Sigmoid colon (tissue), 7 donors: ENCODE data around the gene LILRA6. TPM values are rescaled to one million over a fixed set of nuclear protein-coding genes. Genes with fewer than 3 reads are reported as not detected.
A peak's percentile ranks its signal among the peaks of the same experiment; 100 is the strongest.

Experiments
- DNase-seq: peaks from one replicate; pipeline ENCODE4 v3.0.0-alpha.2; 2019
- H3K27ac ChIP-seq, 4 donors: fragments of 200-600 bp; sonication (generic); one replicate each; pipeline ENCODE4 v1.5.1; 2016 to 2019; ENCODE audit warnings: mild to moderate bottlenecking in 1 of 4
- H3K27me3 ChIP-seq, 3 donors: fragments of 200-600 bp; sonication (generic); one replicate each; pipeline ENCODE4 v1.5.1; 2019; ENCODE audit warnings: mild to moderate bottlenecking in 1 of 3
- H3K36me3 ChIP-seq, 4 donors: fragments of 200-600 bp; sonication (generic); one replicate each; pipeline ENCODE4 v1.5.1; 2016 to 2019
- H3K4me1 ChIP-seq, 4 donors: fragments of 200-600 bp; sonication (generic); one replicate each; pipeline ENCODE4 v1.5.1; 2017 to 2019
- H3K4me3 ChIP-seq, 4 donors: fragments of 200-600 bp; sonication (generic); one replicate each; pipeline ENCODE4 v1.5.1; 2017 to 2019; ENCODE audit warnings: mild to moderate bottlenecking in 2 of 4, moderate library complexity in 1 of 4
- H3K9me3 ChIP-seq, 4 donors: fragments of 200-600 bp in 3 of 4; sonication (generic) in 3 of 4; one replicate each; pipeline versions ENCODE4 v1.5.1 to v1.6.1; 2013 to 2019
- EP300 ChIP-seq, 4 donors: sonication (generic); formaldehyde crosslinking; IDR thresholded peaks; one replicate each; pipeline ENCODE4 v1.6.1; 2017; ENCODE audit warnings: antibody characterized with exemption in 4 of 4
- POLR2A ChIP-seq, 2 donors: fragments of 450-650 bp; IDR thresholded peaks; one replicate each; pipeline ENCODE4 v1.6.1; 2016; ENCODE audit warnings: antibody characterized with exemption in 2 of 2, mild to moderate bottlenecking in 2 of 2, moderate library complexity in 2 of 2
- POLR2AphosphoS5 ChIP-seq, 4 donors: sonication (generic); formaldehyde crosslinking; IDR thresholded peaks; one replicate each; pipeline ENCODE4 v1.6.1; 2017; ENCODE audit warnings: antibody characterized with exemption in 4 of 4
- WGBS, 2 donors: extraction: QIAGEN DNeasy Blood & Tissue Kit; methylation state at CpG; one replicate each; pipeline ENCODE4 v1.1.7; 2013; 5-methylcytosine and 5-hydroxymethylcytosine counted together
- intact Hi-C: fragments of 100-400 bp; cut with DNase I; formaldehyde crosslinking; loops from one replicate; pipeline ENCODE4 v1.15.1; 2023
- polyA plus RNA-seq, 3 donors: library from polyadenylated mRNA; stranded (reverse); fragments of 200-250 nt; gene quantifications; one replicate each; pipeline ENCODE4 v1.2.3, GENCODE V29; 2013
- total RNA-seq, 4 donors: library from RNA; depleted of rRNA; stranded (reverse); fragments of >200 nt; gene quantifications; one replicate each; pipeline ENCODE4 v1.1.0, GENCODE V29; 2016
- TF ChIP-seq, protein P1 (sequence below), 4 experiments: fragments of 450-650 bp in 3 of 4; fragments of 200-600 bp in 1 of 4; IDR thresholded peaks; one replicate each; pipeline ENCODE4 v1.5.1; 2016 to 2019; ENCODE audit warnings: antibody characterized with exemption in 4 of 4, mild to moderate bottlenecking in 3 of 4, moderate library complexity in 2 of 4
- donor health status: healthy with polysubstance abuse.
- donor health status: Bipolar disorder and iron deficiency.
- donor health status: healthy.

The LILRA6 gene
- total and polyA plus RNA-seq, 7 donors: 1.2 to 3.2 (median 2.2) TPM

DNA sequence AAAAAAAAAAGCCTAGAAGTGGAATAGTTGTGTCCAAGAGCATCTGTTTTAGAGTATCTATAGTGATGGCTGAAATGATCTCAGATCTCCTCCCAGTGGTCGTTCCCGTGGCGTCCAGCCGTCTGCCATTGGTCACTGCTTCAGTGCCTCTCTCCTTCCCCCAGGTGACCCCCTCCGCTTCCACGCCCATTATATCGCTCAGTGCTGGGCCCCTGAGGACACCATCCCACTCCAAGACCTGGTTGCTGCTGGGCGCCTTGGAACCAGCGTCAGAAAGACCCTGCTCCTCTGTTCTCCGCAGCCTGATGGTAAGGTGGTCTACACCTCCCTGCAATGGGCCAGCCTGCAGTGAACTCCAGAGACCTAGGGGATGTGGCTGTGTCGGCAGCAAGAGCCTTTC, 49.6 kb downstream of the LILRA6 start:
- no peaks in the 10 kb centered on the region for H3K9me3 ChIP-seq
- WGBS, 2 donors: 94 to 96% methylated on average over 11 of the region's 11 CpGs

DNA sequence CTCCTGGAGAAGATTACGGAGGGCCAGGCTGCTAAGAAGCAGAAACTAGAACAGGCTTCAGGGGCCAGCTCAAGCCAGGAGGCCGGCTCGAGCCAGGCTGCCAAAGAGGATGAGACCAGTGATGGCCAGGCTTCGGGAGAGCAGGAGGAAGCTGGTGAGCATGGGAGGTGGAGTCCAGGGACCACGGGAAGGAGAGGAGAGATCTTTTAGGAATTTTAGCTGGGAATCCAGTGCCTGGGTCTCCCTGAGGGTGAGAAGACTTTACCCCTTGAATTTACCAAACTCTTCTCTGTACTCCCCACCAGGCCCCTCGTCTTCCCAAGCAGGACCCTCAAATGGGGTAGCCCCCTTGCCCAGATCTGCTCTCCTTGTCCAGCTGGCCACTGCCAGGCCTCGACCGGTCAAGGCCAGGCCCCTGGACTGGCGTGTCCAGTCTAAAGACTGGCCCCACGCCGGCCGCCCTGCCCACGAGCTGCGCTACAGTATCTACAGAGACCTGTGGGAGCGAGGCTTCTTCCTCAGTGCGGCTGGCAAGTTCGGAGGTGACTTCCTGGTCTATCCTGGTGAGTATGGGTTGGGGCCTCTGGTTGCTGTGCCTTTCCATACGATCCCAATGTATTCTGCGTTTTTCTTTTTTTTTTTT, 50.7 kb downstream of the LILRA6 start:
- WGBS, 2 donors: 63 to 69% methylated on average over 19 of the region's 19 CpGs
- peaks cover 0 to 20% (median 4%) of the 10 kb centered on the region in 4 donors for H3K36me3 ChIP-seq
- TF ChIP-seq EP300 (IDR thresholded peaks at IDR 0.05): no peak
- TF ChIP-seq, protein P1, sequence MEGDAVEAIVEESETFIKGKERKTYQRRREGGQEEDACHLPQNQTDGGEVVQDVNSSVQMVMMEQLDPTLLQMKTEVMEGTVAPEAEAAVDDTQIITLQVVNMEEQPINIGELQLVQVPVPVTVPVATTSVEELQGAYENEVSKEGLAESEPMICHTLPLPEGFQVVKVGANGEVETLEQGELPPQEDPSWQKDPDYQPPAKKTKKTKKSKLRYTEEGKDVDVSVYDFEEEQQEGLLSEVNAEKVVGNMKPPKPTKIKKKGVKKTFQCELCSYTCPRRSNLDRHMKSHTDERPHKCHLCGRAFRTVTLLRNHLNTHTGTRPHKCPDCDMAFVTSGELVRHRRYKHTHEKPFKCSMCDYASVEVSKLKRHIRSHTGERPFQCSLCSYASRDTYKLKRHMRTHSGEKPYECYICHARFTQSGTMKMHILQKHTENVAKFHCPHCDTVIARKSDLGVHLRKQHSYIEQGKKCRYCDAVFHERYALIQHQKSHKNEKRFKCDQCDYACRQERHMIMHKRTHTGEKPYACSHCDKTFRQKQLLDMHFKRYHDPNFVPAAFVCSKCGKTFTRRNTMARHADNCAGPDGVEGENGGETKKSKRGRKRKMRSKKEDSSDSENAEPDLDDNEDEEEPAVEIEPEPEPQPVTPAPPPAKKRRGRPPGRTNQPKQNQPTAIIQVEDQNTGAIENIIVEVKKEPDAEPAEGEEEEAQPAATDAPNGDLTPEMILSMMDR (IDR thresholded peaks at IDR 0.05): no peak
- TF ChIP-seq POLR2A (IDR thresholded peaks at IDR 0.05): no peak
- no peak for TF ChIP-seq POLR2AphosphoS5 (IDR thresholded peaks at IDR 0.05)
- intact Hi-C loops: loop anchor here (10.0 kb wide), 1 partner anchor 923 kb away; the partner anchor contains the start of gene PPP1R12C
- H3K27ac ChIP-seq: peak overlapping the region; percentile 94 to 99 (median 98)
- H3K27me3 ChIP-seq: no peaks in the 10 kb centered on the region
- peaks cover 0 to 28% (median 26%) of the 10 kb centered on the region in 4 donors for H3K4me1 ChIP-seq
- peak overlapping the region; percentile 54 to 95 (median 88) for H3K4me3 ChIP-seq
- DNase-seq: no peak
- no peaks in the 10 kb centered on the region for H3K9me3 ChIP-seq

More for the DNA sequence above, 49.6 kb downstream of the LILRA6 start:
- Histone ChIP-seq H3K27me3 (no peaks in the 10 kb centered on the region), H3K4me1 (peaks cover 0 to 27% (median 24%) of the 10 kb centered on the region in 4 donors), H3K36me3 (peaks cover 0 to 16% (median 4%) of the 10 kb centered on the region in 4 donors), H3K27ac (peak overlapping the region in 2 of 4 donors; percentile 94 to 97), H3K4me3 (no peak overlapping the region)
- no peak for DNase-seq
- TF ChIP-seq, protein P1 (IDR thresholded peaks at IDR 0.05): no peak
- TF ChIP-seq EP300 (IDR thresholded peaks at IDR 0.05): no peak
- no peak for TF ChIP-seq POLR2A (IDR thresholded peaks at IDR 0.05)
- TF ChIP-seq POLR2AphosphoS5 (IDR thresholded peaks at IDR 0.05): no peak
- intact Hi-C loops: loop anchor here (10.0 kb wide), 1 partner anchor 922 kb away; the partner anchor contains the start of gene PPP1R12C

DNA sequence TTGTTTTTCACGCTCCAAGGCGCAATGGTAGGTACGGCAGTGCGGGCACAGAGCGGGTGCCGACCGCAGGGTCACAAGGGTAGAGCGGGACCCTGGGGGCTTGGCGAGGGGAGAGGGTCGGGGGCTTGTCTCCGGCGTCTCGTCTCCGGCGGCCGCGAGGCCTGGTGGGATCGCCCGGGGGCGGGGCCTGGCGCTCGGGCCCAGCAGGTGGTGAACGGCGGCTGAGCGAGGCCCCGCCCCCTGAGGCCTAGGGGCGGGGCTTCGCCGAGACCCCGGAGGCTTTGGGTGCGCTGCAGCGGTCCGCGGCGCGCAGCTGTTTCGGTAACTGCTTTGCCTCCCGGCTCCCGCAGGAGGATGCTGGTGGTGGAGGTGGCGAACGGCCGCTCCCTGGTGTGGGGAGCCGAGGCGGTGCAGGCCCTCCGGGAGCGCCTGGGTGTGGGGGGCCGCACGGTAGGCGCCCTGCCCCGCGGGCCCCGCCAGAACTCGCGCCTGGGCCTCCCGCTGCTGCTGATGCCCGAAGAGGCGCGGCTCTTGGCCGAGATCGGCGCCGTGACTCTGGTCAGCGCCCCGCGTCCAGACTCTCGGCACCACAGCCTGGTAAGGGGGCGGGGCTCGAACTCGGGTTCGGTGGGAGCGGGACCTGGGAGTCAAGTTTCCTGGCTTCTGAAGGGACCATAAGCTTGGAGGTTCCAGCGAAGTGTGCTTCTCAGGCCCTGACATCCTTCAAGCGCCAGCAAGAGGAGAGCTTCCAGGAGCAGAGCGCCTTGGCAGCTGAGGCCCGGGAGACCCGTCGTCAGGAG, 51.4 kb downstream of the LILRA6 start, which contains the start of gene TSEN34:
Gene TSEN34 (plus strand): TSS at position 298 of the 800 bp plus-strand sequence. CDS start 57 bp downstream, at position 355.
- peak; percentile 81 for DNase-seq
- no peaks in the 10 kb centered on the region for H3K9me3 ChIP-seq
- 1% methylated on average over 77 of the region's 77 CpGs for WGBS, 2 donors
- peak within 1 kb of the TSS; percentile 94 to 99 (median 98) for H3K27ac ChIP-seq
- H3K36me3 ChIP-seq: peaks cover 0 to 27% (median 4%) of the 10 kb centered on the region in 4 donors
- H3K4me1 ChIP-seq: peaks cover 0 to 28% (median 26%) of the 10 kb centered on the region in 4 donors
- H3K4me3 ChIP-seq: peak within 1 kb of the TSS; percentile 54 to 95 (median 88)
- TF ChIP-seq, protein P1 (IDR thresholded peaks at IDR 0.05): no peak
- TF ChIP-seq POLR2AphosphoS5 (IDR thresholded peaks at IDR 0.05) (peak; percentile 66 to 90 (median 82)), EP300 (IDR thresholded peaks at IDR 0.05) (no peak), POLR2A (IDR thresholded peaks at IDR 0.05) (peak; percentile 18 to 48)
- H3K27me3 ChIP-seq: no peaks in the 10 kb centered on the region
- intact Hi-C loops: loop anchor here (10.0 kb wide), 1 partner anchor 924 kb away; the partner anchor contains the start of gene PPP1R12C

DNA sequence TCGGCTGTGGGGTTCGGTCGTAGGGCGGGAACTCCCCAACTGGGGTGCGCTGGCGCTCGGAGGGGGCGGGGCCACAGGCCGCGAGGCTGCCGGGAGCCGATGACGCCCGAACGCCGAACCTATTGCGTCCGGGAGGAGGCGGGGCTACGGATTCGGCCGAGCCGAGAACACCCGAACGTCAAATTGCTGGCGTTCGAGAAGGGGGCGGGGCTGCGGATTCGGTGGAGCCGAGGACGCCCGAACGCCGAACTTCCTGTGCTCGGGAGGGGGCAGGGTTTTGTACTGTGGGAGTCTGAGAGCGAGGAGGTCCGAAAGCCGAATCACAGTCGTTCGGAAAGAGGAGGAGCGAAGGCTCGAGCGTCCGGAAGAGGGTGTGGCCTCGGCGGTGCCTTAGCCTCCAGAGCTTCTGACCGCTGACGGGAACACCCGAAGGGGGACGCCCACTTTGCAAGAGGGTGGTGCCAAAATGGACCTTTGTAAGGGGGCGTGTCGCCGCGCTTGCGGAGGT, 52.0 kb downstream of the LILRA6 start:
- Histone ChIP-seq H3K4me1 (peaks cover 0 to 28% (median 26%) of the 10 kb centered on the region in 4 donors), H3K4me3 (peak overlapping the region; percentile 54 to 95 (median 88)), H3K9me3 (no peaks in the 10 kb centered on the region), H3K36me3 (peaks cover 0 to 29% (median 4%) of the 10 kb centered on the region in 4 donors), H3K27ac (peak overlapping the region; percentile 94 to 99 (median 98)), H3K27me3 (no peaks in the 10 kb centered on the region)
- WGBS, 2 donors: 0% methylated on average over 56 of the region's 56 CpGs
- DNase-seq: peak; percentile 100
- intact Hi-C loops: loop anchor here (10.0 kb wide), 1 partner anchor 924 kb away; the partner anchor contains the start of gene PPP1R12C
- no peak for TF ChIP-seq POLR2AphosphoS5 (IDR thresholded peaks at IDR 0.05)
- TF ChIP-seq, protein P1 (IDR thresholded peaks at IDR 0.05): no peak
- TF ChIP-seq POLR2A (IDR thresholded peaks at IDR 0.05): no peak
- TF ChIP-seq EP300 (IDR thresholded peaks at IDR 0.05): peak in 1 of 4 donors; percentile 71
